GM23338 (cell line): Measurements from ENCODE around the gene REEP1. TPM values are rescaled to one million over a fixed set of nuclear protein-coding genes. Genes with fewer than 3 reads are reported as not detected.

Source experiments
- ATAC-seq: fragments of 200-7000 bp; cut with Tn5 transposase; 3 replicates; pipeline ENCODE4 v1.9.1; 2020
- DNase-seq: peaks from one replicate; pipeline ENCODE4 v3.0.0-alpha.2; 2015; ENCODE audit warnings: low spot score
- H2AFZ ChIP-seq: fragments of 200-600 bp; sonication (generic); 2 replicates; pipeline ENCODE4 v1.8.0; 2016; ENCODE audit warnings: antibody characterized with exemption, mild to moderate bottlenecking, moderate library complexity
- H3F3A ChIP-seq: fragments of 200-600 bp; sonication (generic); replicated peaks from 2 replicates; pipeline ENCODE4 v1.8.0; 2017; ENCODE audit warnings: antibody characterized with exemption, mixed run types, low read depth
- H3K27ac ChIP-seq: fragments of 200-600 bp; sonication (generic); 2 replicates; pipeline ENCODE4 v1.6.1; 2016; ENCODE audit warnings: low read depth
- H3K27me3 ChIP-seq: fragments of 200-600 bp; sonication (generic); 2 replicates; pipeline ENCODE4 v1.8.0; 2016; ENCODE audit warnings: mild to moderate bottlenecking, mixed run types, moderate library complexity; ENCODE audit not compliant: insufficient read depth
- H3K36me3 ChIP-seq: fragments of 200-600 bp; sonication (generic); 2 replicates; pipeline ENCODE4 v1.8.0; 2016; ENCODE audit warnings: mild to moderate bottlenecking; ENCODE audit not compliant: insufficient read depth
- H3K4me1 ChIP-seq: fragments of 200-600 bp; sonication (generic); 2 replicates; pipeline ENCODE4 v1.8.0; 2016; ENCODE audit warnings: mild to moderate bottlenecking, moderate library complexity; ENCODE audit not compliant: insufficient read depth
- H3K4me2 ChIP-seq: fragments of 200-600 bp; sonication (generic); 2 replicates; pipeline ENCODE4 v1.7.1; 2017; ENCODE audit warnings: mixed run types
- H3K4me3 ChIP-seq: fragments of 200-600 bp; sonication (generic); 2 replicates; pipeline ENCODE4 v1.6.1; 2016; ENCODE audit warnings: mixed run types
- H3K79me2 ChIP-seq: fragments of 200-600 bp; sonication (generic); replicated peaks from 2 replicates; pipeline ENCODE4 v1.8.0; 2017; ENCODE audit warnings: mild to moderate bottlenecking; ENCODE audit not compliant: insufficient read depth
- H3K9me2 ChIP-seq: fragments of 200-600 bp; sonication (generic); 2 replicates; pipeline ENCODE4 v1.8.0; 2017; ENCODE audit not compliant: insufficient read depth
- H4K20me1 ChIP-seq: fragments of 200-600 bp; sonication (generic); replicated peaks from 2 replicates; pipeline ENCODE4 v1.8.0; 2017; ENCODE audit warnings: mild to moderate bottlenecking; ENCODE audit not compliant: insufficient read depth
- H3K27ac Mint-ChIP-seq: 2 replicates; pipeline ENCODE4 v1.8.0; 2020; ENCODE audit warnings: inconsistent platforms, mild to moderate bottlenecking, moderate library complexity, mixed read lengths
- H3K27me3 Mint-ChIP-seq: 3 replicates; pipeline ENCODE4 v1.8.0; 2022; ENCODE audit warnings: low read depth, mild to moderate bottlenecking, moderate library complexity, mixed read lengths, inconsistent platforms; ENCODE audit not compliant: insufficient read depth, poor library complexity
- H3K36me3 Mint-ChIP-seq: 3 replicates; pipeline ENCODE4 v1.8.0; 2021; ENCODE audit warnings: low read depth, mild to moderate bottlenecking, inconsistent platforms, moderate library complexity, mixed read lengths
- H3K4me1 Mint-ChIP-seq: 3 replicates; pipeline ENCODE4 v1.8.0; 2020; ENCODE audit warnings: mild to moderate bottlenecking, inconsistent platforms, mixed read lengths
- H3K4me3 Mint-ChIP-seq: 3 replicates; pipeline ENCODE4 v1.8.0; 2021; ENCODE audit warnings: moderate library complexity, mild to moderate bottlenecking, inconsistent platforms, mixed read lengths
- H3K9me3 Mint-ChIP-seq: 3 replicates; pipeline ENCODE4 v1.8.0; 2020; ENCODE audit warnings: moderate library complexity, mild to moderate bottlenecking, inconsistent platforms, mixed read lengths
- CREB1 ChIP-seq: fragments of 250-450 bp; sonication (Bioruptor Pico); IDR thresholded peaks from 2 replicates; pipeline ENCODE4 v1.5.0; 2020; ENCODE audit warnings: low read depth, mild to moderate bottlenecking, moderate library complexity
- CTCF ChIP-seq, 2 experiments: fragments of 200-600 bp in 1 of 2; sonication (generic) in 1 of 2; conservative IDR thresholded peaks; 2 replicates each; pipeline versions ENCODE4 v1.5.1 to v1.6.1; 2016 to 2017; ENCODE audit warnings: antibody characterized with exemption in 2 of 2, low read depth in 2 of 2, mild to moderate bottlenecking in 2 of 2, moderate library complexity in 1 of 2
- ETS1 ChIP-seq: IDR thresholded peaks from 2 replicates; pipeline ENCODE4 v1.6.1; 2016; ENCODE audit warnings: antibody characterized with exemption
- EZH2 ChIP-seq: fragments of 200-600 bp; sonication (generic); IDR thresholded peaks from one replicate; pipeline ENCODE4 v1.8.0; 2017; ENCODE audit warnings: antibody characterized with exemption, mild to moderate bottlenecking, low read depth; ENCODE audit not compliant: unreplicated experiment
- EZH2phosphoT487 ChIP-seq: fragments of 200-600 bp; sonication (generic); IDR thresholded peaks from one replicate; pipeline ENCODE4 v1.8.1; 2018; ENCODE audit warnings: antibody characterized with exemption; ENCODE audit not compliant: unreplicated experiment
- JUNB ChIP-seq: IDR thresholded peaks from one replicate; pipeline ENCODE4 v1.6.1; 2016; ENCODE audit warnings: antibody characterized with exemption; ENCODE audit not compliant: unreplicated experiment
- NANOG ChIP-seq: IDR thresholded peaks from 2 replicates; pipeline ENCODE4 v1.6.1; 2016; ENCODE audit warnings: antibody characterized with exemption, borderline replicate concordance
- POLR2AphosphoS5 ChIP-seq: IDR thresholded peaks from 2 replicates; pipeline ENCODE4 v1.6.1; 2016; ENCODE audit warnings: antibody characterized with exemption, low read depth
- REST ChIP-seq: IDR thresholded peaks from one replicate; pipeline ENCODE4 v1.6.1; 2018; ENCODE audit warnings: antibody characterized with exemption; ENCODE audit not compliant: unreplicated experiment
- STAT1 ChIP-seq: IDR thresholded peaks from one replicate; pipeline ENCODE4 v1.6.1; 2016; ENCODE audit warnings: antibody characterized with exemption; ENCODE audit not compliant: unreplicated experiment
- ZNF114 ChIP-seq: fragments of 250-450 bp; sonication (Bioruptor Pico); IDR thresholded peaks from 2 replicates; pipeline ENCODE4 v1.5.0; 2020; ENCODE audit warnings: mild to moderate bottlenecking, moderate library complexity
- ZNF331 ChIP-seq: fragments of 250-450 bp; sonication (Bioruptor Pico); IDR thresholded peaks from 2 replicates; pipeline ENCODE4 v1.5.0; 2020; ENCODE audit warnings: low read depth, mild to moderate bottlenecking, moderate library complexity
- ZNF462 ChIP-seq: fragments of 250-450 bp; sonication (Bioruptor Pico); IDR thresholded peaks from 2 replicates; pipeline ENCODE4 v1.5.0; 2020; ENCODE audit warnings: mild to moderate bottlenecking, moderate library complexity
- polyA plus RNA-seq: library from polyadenylated mRNA; unstranded; fragments of >200 nt; fragmentation: Nextera tagmentation; extraction: Ambion mirVana; gene quantifications from 2 replicates; pipeline ENCODE4 v1.2.1, GENCODE V29; 2016
- total RNA-seq: library from RNA; depleted of rRNA; stranded (reverse); fragments of >200 nt; shearing (Covaris generic); gene quantifications from 2 replicates; pipeline ENCODE4 v1.2.3, GENCODE V29; 2014

Gene REEP1
- total and polyA plus RNA-seq, 2 experiments from 2014 or later = 1.6 to 1.8 TPM

GRCh38 chr2:86214503-86214832, 123.0 kb downstream of the REEP1 start:
- DNase-seq = no peak
- Histone ChIP-seq H3K9me2 (no peaks in the 10 kb centered on the region), H3K27ac (no peak overlapping the region), H3K79me2 (no peaks in the 10 kb centered on the region), H3K36me3 (peaks cover 8% of the 10 kb centered on the region), H3K4me2 (no peak overlapping the region), H3K4me1 (no peaks in the 10 kb centered on the region), H3F3A (0 out of 2 replicates have a peak, but pooled peaks cover 2% of the 10 kb centered on the region), H2AFZ (no peak overlapping the region), H3K4me3 (no peak overlapping the region), H4K20me1 (no peaks in the 10 kb centered on the region), H3K27me3 (no peaks in the 10 kb centered on the region)
- Mint-ChIP-seq H3K27ac (no peak overlapping the region), H3K36me3 (peaks cover 36% of the 10 kb centered on the region), H3K27me3 (peaks cover 3% of the 10 kb centered on the region), H3K4me3 (no peak overlapping the region), H3K9me3 (no peaks in the 10 kb centered on the region), H3K4me1 (peaks cover 9% of the 10 kb centered on the region; the same call in 1 of the 3 replicates)
- ATAC-seq = no peak
- TF ChIP-seq JUNB (no peak), EZH2phosphoT487 (no peak), ZNF462 (CRISPR knock-in tag) (no peak), CREB1 (CRISPR knock-in tag) (no peak), POLR2AphosphoS5 (no peak), STAT1 (no peak), ETS1 (no peak), CTCF (conservative IDR thresholded peaks at IDR 0.05; ENCODE audit: low read depth in 2 of 2) (no peak), EZH2 (no peak), NANOG (no peak), ZNF331 (CRISPR knock-in tag) (no peak), ZNF114 (CRISPR knock-in tag) (no peak), REST (no peak)
